A549 treated with CORT108297 at 1 μM for 4 hours (cell line): ENCODE results near the gene RMND5A. TPM values are rescaled to one million over a fixed set of nuclear protein-coding genes. Genes with fewer than 3 reads are reported as not detected.

Source experiments
- total RNA-seq: library from RNA; stranded (reverse); fragments of 200-300 nt; extraction: Qiagen RNA extraction; gene quantifications from 5 replicates; pipeline ENCODE4 v1.2.3, GENCODE V29; 2022

The RMND5A gene, protein sequence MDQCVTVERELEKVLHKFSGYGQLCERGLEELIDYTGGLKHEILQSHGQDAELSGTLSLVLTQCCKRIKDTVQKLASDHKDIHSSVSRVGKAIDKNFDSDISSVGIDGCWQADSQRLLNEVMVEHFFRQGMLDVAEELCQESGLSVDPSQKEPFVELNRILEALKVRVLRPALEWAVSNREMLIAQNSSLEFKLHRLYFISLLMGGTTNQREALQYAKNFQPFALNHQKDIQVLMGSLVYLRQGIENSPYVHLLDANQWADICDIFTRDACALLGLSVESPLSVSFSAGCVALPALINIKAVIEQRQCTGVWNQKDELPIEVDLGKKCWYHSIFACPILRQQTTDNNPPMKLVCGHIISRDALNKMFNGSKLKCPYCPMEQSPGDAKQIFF
- 20.3 to 25.3 TPM (median 23.0 TPM) in 5 replicates for total RNA-seq

DNA sequence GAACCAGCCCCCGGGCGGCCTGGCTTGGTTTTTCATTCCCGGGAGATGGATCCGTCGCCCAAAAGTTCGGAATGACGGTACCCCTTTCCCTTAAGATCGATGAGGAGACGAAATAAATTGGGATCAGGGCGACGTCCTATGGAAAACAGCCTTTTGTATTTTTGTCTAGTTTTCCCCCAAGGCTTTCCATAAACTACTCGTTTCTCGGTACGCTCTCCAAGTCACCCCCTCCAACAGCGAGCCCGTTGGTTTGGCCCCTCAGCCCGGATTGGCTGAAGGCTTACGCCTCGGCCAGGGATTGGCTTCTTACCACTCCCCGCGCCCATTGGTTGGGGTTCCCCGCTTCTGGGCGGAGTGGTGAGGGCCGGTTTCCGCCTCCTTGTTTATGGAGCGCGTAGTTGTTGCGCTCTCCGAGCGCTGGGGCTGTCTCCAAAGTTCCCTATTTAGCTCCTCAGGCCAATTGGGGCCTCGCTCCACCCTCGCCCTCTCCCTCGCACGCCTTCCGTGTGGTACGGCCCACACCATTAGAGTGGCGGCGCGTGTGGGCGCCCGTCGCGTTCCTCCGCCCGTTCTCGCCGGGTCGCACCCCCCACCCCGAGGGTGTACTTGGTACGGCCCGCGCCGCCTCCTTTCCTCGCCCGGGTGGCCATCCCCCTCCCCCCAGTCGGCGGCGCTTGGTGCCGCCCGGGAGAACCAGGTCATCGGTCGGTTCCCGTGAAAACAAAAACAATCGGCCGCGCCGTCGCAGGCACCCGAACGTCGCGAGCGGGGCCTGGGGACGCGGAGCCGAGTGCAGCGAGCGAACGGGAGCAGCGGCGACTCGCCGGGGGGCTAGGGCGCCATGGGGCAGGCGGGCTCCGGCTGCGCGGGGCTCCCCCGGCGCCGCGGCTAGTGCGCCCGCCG, at the start of gene RMND5A:
RMND5A (plus strand) TSS at position 655 of the 903 bp plus-strand sequence. CDS start 377 bp downstream, outside the sequence.

DNA sequence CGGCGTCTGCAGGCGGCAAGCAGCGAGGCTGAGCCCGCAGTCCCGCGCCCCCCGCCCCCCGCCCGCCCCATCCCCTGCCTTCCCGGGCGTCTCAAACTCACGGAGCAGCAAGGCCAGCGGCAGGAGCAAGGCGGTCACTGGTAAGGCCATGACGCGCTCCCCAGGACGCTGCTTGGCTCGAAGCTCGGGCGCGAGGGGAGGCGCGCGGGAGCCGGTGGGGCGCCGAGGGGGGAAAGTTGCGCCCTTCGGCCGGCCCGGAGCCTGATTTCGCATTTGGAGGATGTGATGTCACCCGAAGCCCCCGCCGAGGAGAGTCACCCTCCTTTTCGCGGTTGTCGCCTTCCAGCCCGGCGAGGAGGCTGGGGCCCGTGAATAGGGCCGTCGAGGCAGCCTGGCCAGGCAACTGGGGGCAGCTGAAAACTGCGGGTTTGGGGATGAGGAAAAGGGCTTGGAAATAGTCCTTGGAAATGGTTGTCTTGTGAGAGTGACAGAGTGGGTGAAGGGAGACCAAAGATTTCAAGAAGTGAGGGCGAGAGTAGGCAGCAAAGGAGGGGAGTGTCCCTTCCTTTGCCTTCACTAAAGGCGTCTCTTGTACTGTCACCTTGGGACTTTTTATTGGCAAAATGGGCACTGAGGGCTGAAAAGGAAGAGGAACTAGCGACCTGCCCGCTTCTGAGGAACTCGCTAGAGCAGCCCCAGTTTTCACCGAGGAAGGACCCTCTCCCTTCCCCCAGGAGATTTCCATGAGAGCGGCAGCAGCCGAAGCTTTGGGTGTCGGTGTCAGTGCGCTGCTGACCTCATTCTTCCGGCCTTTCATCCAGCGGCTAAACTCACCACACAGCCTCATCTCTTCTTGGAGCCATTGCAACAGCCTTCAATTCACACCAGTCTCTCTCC, 70.8 kb downstream of the RMND5A start, which contains the start of gene CD8A:
CD8A (minus strand) TSS at position 238 of the 897 bp plus-strand sequence; CDS start at position 150, 88 bp downstream.

Other genes with a start within 250 kb of the RMND5A start
- 120 to 152 TPM (median 125 TPM) in 5 replicates for gene CHMP3, start 156.8 kb upstream of the RMND5A start, total RNA-seq
- 37.0 to 46.3 TPM (median 42.0 TPM) in 5 replicates for gene RNF103, start 96.4 kb upstream of the RMND5A start, total RNA-seq
- gene CD8A, start 70.6 kb downstream of the RMND5A start, total RNA-seq, result 0.28 to 0.42 TPM (median 0.32 TPM) in 5 replicates
- gene CD8B, start 141.6 kb downstream of the RMND5A start, total RNA-seq, result not detected in 5 replicates
- gene RGPD1, start 221.8 kb downstream of the RMND5A start, total RNA-seq, result 0.05 to 0.17 TPM (median 0.06 TPM) in 5 replicates